HG02642 (cell line): ENCODE results near the gene TARBP1.
"Not testable (repeated sequence)": the region's sequence is repeated elsewhere in the genome, so short reads cannot be mapped to it uniquely, and the experiment has no call there.

ENCODE experiments used
- ATAC-seq: cut with Tn5 transposase; IDR thresholded peaks from one replicate; pipeline ENCODE4 v1.9.1; 2021; ENCODE audit warnings: mild to moderate bottlenecking; ENCODE audit not compliant: unreplicated experiment, poor library complexity

TARBP1 gene

GRCh38 chr1:234504969-234505768 lies 26.2 kb upstream of the TARBP1 start:
- no peak for ATAC-seq

GRCh38 chr1:234504251-234504650 lies 25.3 kb upstream of the TARBP1 start:
- ATAC-seq = not testable (repeated sequence)

- ATAC-seq = no peak
These were observed 24.4 kb upstream of the TARBP1 start for GRCh38 chr1:234503193-234504050.

DNA sequence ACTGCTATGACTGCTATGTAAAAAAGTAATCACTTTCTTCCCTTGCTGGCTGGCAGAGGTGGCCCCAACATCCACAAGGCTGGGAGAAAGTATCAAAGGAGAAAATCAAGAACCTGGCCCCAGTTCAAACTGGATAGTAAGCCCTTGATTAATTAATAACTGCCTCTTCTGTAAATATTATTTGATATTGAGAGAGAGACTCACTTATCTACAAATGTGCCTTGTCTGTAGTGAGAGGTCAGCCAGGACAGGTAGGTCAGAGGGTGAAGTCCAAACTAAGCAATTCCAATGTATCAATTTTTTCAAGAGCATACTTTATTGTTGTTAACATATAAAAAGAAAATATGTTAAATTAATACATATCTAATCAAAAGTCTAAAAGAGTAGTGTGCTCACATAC lies 23.8 kb upstream of the TARBP1 start:
- no peak for ATAC-seq

- no peak for ATAC-seq
These were observed 21.3 kb upstream of the TARBP1 start for GRCh38 chr1:234500269-234500668.

DNA sequence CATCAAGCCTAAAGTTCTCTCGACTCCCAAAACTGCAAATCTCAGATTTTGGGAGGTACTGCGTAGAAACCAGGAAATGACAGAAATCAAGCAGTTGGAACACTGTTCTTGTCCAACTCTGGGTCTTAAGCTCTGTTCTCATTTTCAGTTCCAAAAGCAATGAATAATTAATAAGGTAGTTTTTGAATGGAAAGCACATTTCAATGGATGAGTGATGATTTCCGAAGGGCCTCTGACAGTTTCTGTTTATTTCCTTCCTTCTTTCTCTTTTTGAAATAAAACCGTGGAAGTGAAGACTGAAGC lies 20.9 kb upstream of the TARBP1 start:
- no peak for ATAC-seq

DNA sequence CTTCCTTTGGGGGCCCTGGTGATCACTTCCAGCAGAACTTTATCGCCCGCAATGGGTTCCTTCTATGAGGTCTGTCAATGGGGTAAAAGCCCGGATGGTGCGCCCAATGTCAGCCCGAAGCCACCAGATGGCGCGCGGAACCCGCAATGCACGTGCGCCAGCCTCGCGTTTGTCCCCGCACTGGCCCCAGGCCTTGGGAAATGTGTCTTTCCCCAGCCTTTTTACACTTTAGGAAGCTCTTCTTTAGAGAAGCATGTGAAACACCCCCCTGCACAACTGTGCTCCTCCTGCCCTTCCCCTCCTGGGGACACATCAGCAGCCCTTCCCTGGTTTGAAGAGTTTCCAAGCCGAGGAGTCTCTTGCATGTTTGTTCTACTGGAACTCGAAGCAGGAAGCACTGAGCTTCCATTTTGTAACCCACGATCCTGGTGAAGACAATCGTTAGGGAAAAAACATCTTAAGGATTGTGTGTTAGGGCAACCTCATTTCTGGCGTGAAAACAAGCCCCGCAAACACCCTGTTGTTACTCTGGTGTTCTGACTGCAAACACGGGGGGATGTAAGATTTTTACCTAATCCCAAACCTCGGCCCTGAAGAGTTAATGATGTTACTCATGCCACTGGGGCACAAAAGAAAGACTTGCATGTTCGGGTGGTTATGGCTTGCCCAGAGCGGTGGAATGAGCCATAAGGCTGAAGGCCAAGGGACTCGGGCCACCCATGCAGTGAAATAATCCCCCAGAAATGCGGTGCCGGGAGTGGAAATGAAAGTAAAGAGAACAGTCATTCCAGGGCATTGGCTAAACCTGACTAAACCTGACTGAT lies 20.4 kb upstream of the TARBP1 start:
- ATAC-seq = peak; percentile 46

- ATAC-seq = no peak
These were observed 19.6 kb upstream of the TARBP1 start for GRCh38 chr1:234498448-234499118.

DNA sequence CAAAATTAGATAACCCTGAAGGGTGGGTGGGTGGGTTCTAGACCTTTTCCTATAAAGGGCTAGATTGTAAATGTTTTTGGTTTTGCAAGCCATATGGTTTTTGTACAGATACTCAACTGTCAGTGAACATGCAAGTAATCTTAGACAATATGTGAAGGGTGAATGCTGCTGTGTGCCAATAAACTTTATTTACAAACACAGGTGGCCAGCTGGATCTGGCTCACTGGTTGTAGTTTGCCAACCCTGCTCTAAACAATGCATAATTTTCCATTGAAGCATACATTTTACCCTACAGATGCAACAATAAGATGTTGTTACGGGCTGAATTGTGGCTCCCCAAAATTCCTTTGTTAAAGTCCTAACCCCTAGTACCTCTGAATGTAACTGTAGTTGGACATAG lies 18.6 kb upstream of the TARBP1 start:
- ATAC-seq = no peak

GRCh38 chr1:234495231-234495990 lies 16.4 kb upstream of the TARBP1 start:
- ATAC-seq = peak; percentile 78

DNA sequence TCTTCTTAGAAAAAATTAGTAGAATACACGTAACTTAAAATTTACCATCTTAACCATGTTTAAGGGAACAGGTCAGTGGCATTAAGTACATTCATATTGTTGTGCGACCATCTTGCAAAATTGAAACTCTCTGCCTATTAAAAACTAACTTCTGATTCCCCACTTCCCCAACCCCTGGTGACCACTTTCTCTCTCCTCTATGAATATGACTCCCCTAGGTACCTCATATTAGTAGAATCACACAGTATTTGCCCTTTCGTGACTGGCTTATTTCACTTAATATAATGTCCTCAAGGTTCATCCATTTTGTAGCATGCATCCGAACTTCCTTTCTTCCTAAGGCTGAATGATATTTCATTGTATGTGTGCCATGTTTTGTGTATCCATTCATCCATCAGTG lies 15.1 kb upstream of the TARBP1 start:
- no peak for ATAC-seq

DNA sequence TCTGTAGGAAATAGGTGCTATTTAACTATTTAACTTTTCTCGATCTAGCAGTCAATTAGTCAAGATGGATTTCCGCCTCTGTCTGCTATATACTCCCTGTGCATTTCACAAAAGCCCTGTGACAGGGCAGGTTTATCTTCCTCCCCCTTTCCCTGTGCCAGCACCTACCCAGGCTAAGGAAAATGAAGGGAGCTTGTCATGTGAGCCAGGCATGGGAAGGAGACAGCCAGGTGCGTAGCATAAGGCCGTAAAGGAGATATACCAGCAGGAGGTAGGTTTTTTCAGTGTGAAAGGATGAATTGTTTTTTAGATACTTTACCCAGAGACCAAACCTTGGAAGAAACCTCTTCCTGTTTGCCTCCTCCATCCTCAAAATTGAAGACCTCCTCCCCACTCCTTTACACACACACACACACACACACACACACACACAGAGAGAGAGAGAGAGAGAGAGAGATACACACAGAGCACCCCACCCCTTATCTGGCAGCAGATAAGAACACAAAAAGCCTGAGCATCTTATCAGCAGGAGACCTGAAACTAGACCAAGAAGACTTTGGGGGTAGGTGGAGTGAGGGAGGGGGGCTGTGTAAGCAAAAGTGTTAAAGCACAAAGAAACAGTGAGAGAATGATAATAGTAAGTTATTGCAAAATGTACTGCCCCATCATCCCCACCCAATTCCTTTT lies 12.0 kb upstream of the TARBP1 start:
- ATAC-seq = no peak

GRCh38 chr1:234489698-234490077 lies 10.7 kb upstream of the TARBP1 start:
- no peak for ATAC-seq

DNA sequence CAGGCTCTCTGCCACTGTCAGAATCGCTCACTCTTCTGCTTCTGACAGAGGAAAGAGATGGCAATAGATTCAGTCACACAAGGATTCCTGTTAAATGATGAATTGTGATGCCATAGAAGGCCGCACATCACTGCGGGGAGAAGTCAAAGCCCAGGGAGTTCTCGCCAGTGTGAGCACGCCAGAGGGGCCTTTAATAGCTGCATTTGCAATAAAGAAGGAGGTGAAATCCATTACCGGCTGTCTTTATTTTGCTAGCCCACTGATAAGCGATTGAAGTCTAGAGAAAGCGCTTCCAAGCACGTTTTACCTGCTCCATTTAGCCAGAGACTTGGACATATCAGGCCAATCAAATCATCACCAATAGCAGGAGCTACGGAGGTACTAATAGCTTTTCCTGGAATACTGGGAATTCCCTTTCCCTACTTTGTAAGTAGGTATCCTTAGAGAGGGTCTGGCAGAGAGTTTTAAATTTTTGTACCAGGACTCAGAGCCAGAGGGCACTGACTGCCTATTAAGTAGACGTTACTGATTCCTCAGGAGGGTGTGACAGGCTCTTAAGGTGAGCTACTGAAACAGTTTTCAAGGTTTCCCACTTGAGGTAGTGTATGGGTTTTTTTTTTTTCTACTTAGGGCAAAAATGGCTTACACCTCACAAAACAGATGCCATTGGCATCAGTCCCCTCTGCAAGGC lies 10.2 kb upstream of the TARBP1 start:
- no peak for ATAC-seq

DNA sequence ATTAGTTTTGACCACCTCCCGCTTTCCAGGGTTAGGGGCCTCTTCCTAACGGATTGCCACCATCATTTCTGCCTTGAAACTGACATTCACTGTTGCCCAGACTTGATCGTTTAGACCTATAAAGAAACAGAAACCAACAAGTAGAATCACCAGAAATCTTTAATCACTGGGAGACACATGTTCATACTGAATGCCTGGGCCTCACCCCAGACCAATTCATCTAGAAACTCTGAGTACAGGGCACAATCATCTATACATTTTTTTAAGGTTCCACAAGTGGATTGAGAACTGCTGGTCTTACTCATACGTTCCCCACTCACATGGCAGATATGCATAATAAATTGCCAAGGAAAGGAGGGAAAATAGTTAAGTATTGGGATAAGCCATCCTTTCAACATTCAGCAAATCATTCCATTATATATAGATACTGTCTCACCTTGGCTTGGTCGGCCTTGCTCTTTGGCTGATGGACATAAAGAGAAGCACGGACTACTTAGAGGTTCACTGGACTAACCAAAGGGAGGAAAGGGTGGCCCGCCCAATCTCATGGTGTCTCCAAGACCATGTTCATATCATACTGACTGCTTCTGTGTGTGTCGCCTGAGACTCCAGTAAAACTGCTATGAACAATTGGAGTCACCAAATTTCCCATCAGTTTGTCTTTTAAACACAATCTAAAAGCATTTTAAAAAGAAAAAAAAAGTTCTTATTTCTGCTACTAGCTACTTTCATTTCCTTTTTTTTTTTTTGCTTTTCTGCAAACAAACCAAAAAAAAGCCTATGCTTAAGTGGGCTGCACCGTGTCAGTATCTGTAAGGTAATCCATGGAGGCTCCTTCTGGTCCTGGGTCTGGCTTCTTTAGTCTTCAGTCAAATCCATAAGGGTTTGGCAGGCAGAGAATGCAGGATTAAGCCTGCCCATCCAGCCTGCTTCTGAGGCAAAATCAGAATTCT lies 9.4 kb upstream of the TARBP1 start:
- no peak for ATAC-seq

DNA sequence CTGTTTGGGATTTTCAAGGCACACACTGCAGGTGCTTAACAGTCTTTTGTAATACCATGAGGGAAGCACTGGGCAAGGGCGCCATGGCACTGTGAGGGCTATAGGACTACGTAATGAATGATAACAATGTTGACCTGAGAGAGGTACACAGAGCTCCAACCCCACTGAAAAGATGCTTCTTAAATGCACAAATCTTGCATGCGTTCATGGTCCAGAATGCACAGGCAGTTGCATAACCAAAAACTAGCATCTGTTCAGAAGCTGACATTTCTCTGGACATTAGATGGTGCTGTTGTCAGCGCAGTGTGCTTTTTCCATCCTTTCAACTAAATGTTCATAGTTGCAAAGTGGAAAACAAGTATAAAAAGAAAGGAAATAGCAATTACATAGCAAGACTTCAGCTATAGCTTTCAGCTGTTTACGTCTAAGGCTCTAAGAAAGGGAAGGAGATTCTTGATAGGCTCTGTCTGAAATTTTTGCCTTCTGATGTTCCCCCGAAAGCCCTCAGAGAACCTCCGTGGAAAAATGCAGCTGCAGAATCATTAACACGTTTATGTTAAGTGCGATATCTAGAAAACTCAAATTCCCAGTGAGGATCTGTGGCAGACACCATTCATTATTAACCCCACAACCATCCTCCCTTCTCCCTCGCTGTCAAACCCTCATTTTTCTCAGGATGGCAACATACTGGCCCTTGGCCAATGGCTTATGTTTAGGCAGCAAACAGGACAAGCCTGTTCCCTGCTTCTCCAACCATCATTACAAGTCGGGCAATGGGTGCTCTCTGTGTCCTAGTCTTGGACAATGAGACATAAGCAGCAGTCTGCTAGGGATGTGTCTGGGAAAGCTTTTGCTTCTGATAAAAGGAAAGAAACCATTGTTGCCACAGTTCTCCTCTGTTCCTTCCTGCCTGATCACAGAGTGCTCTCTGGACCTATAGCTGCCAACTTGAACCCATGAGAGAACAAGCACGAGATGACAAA lies 8.2 kb upstream of the TARBP1 start:
- ATAC-seq = no peak
